WTC11 (cell line): ENCODE data around the gene FUT6. TPM values are rescaled to one million over a fixed set of nuclear protein-coding genes. Genes with fewer than 3 reads are reported as not detected.

Experiments
- ATAC-seq: fragments of 200-7000 bp; cut with Tn5 transposase; 2 replicates; pipeline ENCODE4 v1.10.0; 2021; ENCODE audit warnings: mild to moderate bottlenecking, moderate library complexity
- CTCF ChIA-PET: fragments of 300-600 bp; sonication (Branson Sonifier 250); formaldehyde crosslinking; loops from one replicate; lab custom pipeline; 2021; ENCODE audit warnings: antibody characterized with exemption; lab: Charles Lee
- POLR2A ChIA-PET: fragments of 350-600 bp; sonication (Branson Sonifier 250); formaldehyde crosslinking; loops from one replicate; lab custom pipeline; 2021; ENCODE audit warnings: antibody characterized with exemption; lab: Charles Lee
- DNase-seq: peaks from one replicate; pipeline ENCODE4 v3.0.0; 2021; ENCODE audit warnings: low spot score
- H3K27ac Mint-ChIP-seq: 2 replicates; pipeline ENCODE4 v1.8.0; 2021; ENCODE audit warnings: mixed read lengths
- H3K27me3 Mint-ChIP-seq: 2 replicates; pipeline ENCODE4 v1.8.0; 2021; ENCODE audit warnings: low read depth, mild to moderate bottlenecking, moderate library complexity, mixed read lengths
- H3K36me3 Mint-ChIP-seq: 2 replicates; pipeline ENCODE4 v1.8.0; 2021; ENCODE audit warnings: mixed read lengths
- H3K4me1 Mint-ChIP-seq: 2 replicates; pipeline ENCODE4 v1.8.0; 2022; ENCODE audit warnings: mixed read lengths
- H3K4me3 Mint-ChIP-seq: 2 replicates; pipeline ENCODE4 v1.8.0; 2021; ENCODE audit warnings: mild to moderate bottlenecking, moderate library complexity, mixed read lengths
- H3K9me3 Mint-ChIP-seq: 2 replicates; pipeline ENCODE4 v1.8.0; 2021; ENCODE audit warnings: mixed read lengths
- CBFB ChIP-seq: sonication (generic); formaldehyde crosslinking; IDR thresholded peaks from 2 replicates; pipeline ENCODE4 v1.8.1; 2022; ENCODE audit warnings: mild to moderate bottlenecking, low read depth, missing genetic modification reagents
- EMX1 ChIP-seq: fragments of 250-450 bp; sonication (Bioruptor Pico); IDR thresholded peaks from 2 replicates; pipeline ENCODE4 v1.8.0; 2021; ENCODE audit warnings: mild to moderate bottlenecking
- ESRRA ChIP-seq: sonication (generic); formaldehyde crosslinking; IDR thresholded peaks from 2 replicates; pipeline ENCODE4 v1.8.1; 2022; ENCODE audit warnings: mild to moderate bottlenecking, missing genetic modification reagents, borderline replicate concordance
- ETV6 ChIP-seq: sonication (generic); formaldehyde crosslinking; IDR thresholded peaks from 2 replicates; pipeline ENCODE4 v1.8.1; 2022; ENCODE audit warnings: mild to moderate bottlenecking, missing genetic modification reagents
- FOXK1 ChIP-seq: sonication (generic); formaldehyde crosslinking; IDR thresholded peaks from 2 replicates; pipeline ENCODE4 v1.8.0; 2022; ENCODE audit warnings: mild to moderate bottlenecking, moderate library complexity, missing genetic modification reagents
- FOXP1 ChIP-seq: sonication (generic); formaldehyde crosslinking; IDR thresholded peaks from 2 replicates; pipeline ENCODE4 v1.8.0; 2022; ENCODE audit warnings: missing genetic modification reagents, mild to moderate bottlenecking, moderate library complexity, borderline replicate concordance
- GABPB1 ChIP-seq: sonication (generic); formaldehyde crosslinking; IDR thresholded peaks from 2 replicates; pipeline ENCODE4 v1.8.1; 2023; ENCODE audit warnings: mild to moderate bottlenecking, missing genetic modification reagents
- GTF2I ChIP-seq: fragments of 250-450 bp; sonication (Bioruptor Pico); conservative IDR thresholded peaks from 2 replicates; pipeline ENCODE4 v1.4.0; 2021; ENCODE audit warnings: mild to moderate bottlenecking
- HMGA2 ChIP-seq: fragments of 250-450 bp; sonication (Bioruptor Pico); IDR thresholded peaks from 2 replicates; pipeline ENCODE4 v1.4.0; 2021; ENCODE audit warnings: mild to moderate bottlenecking, moderate library complexity
- JAZF1 ChIP-seq: fragments of 250-450 bp; sonication (Bioruptor Pico); IDR thresholded peaks from 2 replicates; pipeline ENCODE4 v1.9.0; 2021; ENCODE audit warnings: moderate library complexity, mild to moderate bottlenecking, inconsistent platforms
- NFATC4 ChIP-seq: fragments of 250-450 bp; sonication (Bioruptor Pico); IDR thresholded peaks from 2 replicates; pipeline ENCODE4 v1.9.0; 2021; ENCODE audit warnings: mild to moderate bottlenecking
- ZNF121 ChIP-seq: sonication (generic); formaldehyde crosslinking; IDR thresholded peaks from 2 replicates; pipeline ENCODE4 v1.8.0; 2023; ENCODE audit warnings: missing genetic modification reagents
- ZNF263 ChIP-seq: sonication (generic); formaldehyde crosslinking; IDR thresholded peaks from 2 replicates; pipeline ENCODE4 v1.8.1; 2022; ENCODE audit warnings: low read depth, mild to moderate bottlenecking, moderate library complexity, missing genetic modification reagents
- ZNF671 ChIP-seq: fragments of 250-450 bp; sonication (Bioruptor Pico); IDR thresholded peaks from 2 replicates; pipeline ENCODE4 v1.8.0; 2021; ENCODE audit warnings: mild to moderate bottlenecking
- total RNA-seq: library from RNA; stranded (reverse); gene quantifications from 3 replicates; pipeline ENCODE4 v1.2.3, GENCODE V29; 2021
- TF ChIP-seq, protein P1 (sequence below): sonication (generic); formaldehyde crosslinking; IDR thresholded peaks from 2 replicates; pipeline ENCODE4 v1.8.0; 2022; ENCODE audit warnings: missing genetic modification reagents
- TF ChIP-seq, protein P2 (sequence below): sonication (generic); formaldehyde crosslinking; IDR thresholded peaks from 2 replicates; pipeline ENCODE4 v1.8.1; 2023; ENCODE audit warnings: mild to moderate bottlenecking, missing genetic modification reagents, borderline replicate concordance
- TF ChIP-seq, protein P3 (sequence below): sonication (generic); formaldehyde crosslinking; IDR thresholded peaks from 2 replicates; pipeline ENCODE4 v1.8.0; 2022; ENCODE audit warnings: mild to moderate bottlenecking, missing genetic modification reagents
- TF ChIP-seq, protein P4 (sequence below): sonication (generic); formaldehyde crosslinking; IDR thresholded peaks from 2 replicates; pipeline ENCODE4 v1.8.0; 2023; ENCODE audit warnings: missing genetic modification reagents, mild to moderate bottlenecking, borderline replicate concordance
- TF ChIP-seq, protein P5 (sequence below): sonication (generic); formaldehyde crosslinking; conservative IDR thresholded peaks from 2 replicates; pipeline ENCODE4 v1.8.1; 2023; ENCODE audit warnings: mild to moderate bottlenecking, low read depth, missing genetic modification reagents, moderate library complexity

FUT6 gene
- total RNA-seq, 1 experiment from 2014 or later: not detected

DNA sequence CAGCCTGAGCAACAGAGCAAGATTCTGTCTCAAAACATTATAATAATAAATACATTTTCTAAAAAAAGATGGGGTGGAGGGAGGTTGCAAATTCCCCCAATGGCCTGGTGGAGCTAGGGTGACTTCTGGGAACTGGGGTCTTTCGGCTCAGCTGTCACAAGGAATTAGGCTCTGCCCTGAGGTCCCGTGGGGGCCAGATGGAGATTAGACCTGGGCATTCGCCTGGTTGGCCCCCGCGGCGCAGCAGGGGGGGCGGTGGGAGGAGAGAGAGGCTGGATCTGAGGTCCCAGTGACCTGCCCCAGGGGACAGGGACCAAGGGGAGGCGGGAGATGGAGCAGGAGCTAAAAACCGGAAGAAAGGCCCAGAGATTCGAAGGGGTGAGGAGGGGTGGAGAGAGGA is 14.8 kb downstream of the FUT6 start:
- POLR2A ChIA-PET: interaction anchor here (0.6 kb wide), 1 partner anchor 76 kb away, joined by 4 read pairs; no protein-coding TSS in a partner anchor

DNA sequence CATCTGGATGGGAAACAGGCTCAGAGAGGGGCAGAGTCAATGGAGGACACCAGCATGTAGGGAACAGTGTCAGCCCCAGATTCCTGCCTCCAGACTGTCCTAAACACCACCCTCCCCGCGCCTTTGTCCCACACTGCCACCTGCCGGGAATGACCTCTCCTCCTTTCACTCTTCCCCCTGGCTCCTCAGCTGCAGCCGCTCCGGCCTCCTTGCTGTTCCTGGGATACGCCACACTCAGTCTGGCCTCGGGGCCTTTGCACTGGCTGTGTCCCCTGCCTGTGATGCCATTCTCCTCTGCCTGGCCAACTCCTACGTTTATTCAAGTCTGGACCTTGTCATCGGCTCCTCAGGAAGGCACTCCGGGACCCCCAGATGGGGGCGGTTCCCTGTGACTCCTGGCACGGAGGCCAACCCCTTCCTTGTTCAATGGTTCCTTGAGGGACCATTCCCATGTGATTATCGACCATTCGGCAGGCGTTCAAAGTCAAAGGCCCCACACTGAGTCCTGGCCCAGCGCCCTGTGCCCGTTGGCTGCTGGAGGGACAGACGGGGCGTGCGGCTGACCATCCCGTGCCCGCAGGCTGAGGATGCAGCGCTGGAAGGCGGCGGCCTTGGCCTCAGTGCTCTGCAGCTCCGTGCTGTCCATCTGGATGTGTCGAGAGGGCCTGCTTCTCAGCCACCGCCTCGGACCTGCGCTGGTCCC is 15.8 kb downstream of the FUT6 start:
- no peaks in the 10 kb centered on the region for H3K9me3 Mint-ChIP-seq
- TF ChIP-seq CBFB (CRISPR knock-in tag) (no peak), ETV6 (CRISPR knock-in tag) (no peak), FOXP1 (0 out of 2 replicates have a peak, but pooled peaks have one; percentile 14), FOXK1 (CRISPR knock-in tag) (no peak), JAZF1 (no peak), EMX1 (CRISPR knock-in tag) (no peak), NFATC4 (CRISPR knock-in tag) (no peak), HMGA2 (CRISPR knock-in tag) (no peak), ZNF671 (CRISPR knock-in tag) (no peak), ZNF121 (CRISPR knock-in tag) (0 out of 2 replicates have a peak, but pooled peaks have one; percentile 32), ESRRA (CRISPR knock-in tag) (no peak), GTF2I (CRISPR knock-in tag) (peak; percentile 83; the same call in 1 of the 2 replicates)
- TF ChIP-seq, protein P1, sequence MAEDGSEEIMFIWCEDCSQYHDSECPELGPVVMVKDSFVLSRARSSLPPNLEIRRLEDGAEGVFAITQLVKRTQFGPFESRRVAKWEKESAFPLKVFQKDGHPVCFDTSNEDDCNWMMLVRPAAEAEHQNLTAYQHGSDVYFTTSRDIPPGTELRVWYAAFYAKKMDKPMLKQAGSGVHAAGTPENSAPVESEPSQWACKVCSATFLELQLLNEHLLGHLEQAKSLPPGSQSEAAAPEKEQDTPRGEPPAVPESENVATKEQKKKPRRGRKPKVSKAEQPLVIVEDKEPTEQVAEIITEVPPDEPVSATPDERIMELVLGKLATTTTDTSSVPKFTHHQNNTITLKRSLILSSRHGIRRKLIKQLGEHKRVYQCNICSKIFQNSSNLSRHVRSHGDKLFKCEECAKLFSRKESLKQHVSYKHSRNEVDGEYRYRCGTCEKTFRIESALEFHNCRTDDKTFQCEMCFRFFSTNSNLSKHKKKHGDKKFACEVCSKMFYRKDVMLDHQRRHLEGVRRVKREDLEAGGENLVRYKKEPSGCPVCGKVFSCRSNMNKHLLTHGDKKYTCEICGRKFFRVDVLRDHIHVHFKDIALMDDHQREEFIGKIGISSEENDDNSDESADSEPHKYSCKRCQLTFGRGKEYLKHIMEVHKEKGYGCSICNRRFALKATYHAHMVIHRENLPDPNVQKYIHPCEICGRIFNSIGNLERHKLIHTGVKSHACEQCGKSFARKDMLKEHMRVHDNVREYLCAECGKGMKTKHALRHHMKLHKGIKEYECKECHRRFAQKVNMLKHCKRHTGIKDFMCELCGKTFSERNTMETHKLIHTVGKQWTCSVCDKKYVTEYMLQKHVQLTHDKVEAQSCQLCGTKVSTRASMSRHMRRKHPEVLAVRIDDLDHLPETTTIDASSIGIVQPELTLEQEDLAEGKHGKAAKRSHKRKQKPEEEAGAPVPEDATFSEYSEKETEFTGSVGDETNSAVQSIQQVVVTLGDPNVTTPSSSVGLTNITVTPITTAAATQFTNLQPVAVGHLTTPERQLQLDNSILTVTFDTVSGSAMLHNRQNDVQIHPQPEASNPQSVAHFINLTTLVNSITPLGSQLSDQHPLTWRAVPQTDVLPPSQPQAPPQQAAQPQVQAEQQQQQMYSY: 0 out of 2 replicates have a peak, but pooled peaks have one; percentile 15
- TF ChIP-seq, protein P2, sequence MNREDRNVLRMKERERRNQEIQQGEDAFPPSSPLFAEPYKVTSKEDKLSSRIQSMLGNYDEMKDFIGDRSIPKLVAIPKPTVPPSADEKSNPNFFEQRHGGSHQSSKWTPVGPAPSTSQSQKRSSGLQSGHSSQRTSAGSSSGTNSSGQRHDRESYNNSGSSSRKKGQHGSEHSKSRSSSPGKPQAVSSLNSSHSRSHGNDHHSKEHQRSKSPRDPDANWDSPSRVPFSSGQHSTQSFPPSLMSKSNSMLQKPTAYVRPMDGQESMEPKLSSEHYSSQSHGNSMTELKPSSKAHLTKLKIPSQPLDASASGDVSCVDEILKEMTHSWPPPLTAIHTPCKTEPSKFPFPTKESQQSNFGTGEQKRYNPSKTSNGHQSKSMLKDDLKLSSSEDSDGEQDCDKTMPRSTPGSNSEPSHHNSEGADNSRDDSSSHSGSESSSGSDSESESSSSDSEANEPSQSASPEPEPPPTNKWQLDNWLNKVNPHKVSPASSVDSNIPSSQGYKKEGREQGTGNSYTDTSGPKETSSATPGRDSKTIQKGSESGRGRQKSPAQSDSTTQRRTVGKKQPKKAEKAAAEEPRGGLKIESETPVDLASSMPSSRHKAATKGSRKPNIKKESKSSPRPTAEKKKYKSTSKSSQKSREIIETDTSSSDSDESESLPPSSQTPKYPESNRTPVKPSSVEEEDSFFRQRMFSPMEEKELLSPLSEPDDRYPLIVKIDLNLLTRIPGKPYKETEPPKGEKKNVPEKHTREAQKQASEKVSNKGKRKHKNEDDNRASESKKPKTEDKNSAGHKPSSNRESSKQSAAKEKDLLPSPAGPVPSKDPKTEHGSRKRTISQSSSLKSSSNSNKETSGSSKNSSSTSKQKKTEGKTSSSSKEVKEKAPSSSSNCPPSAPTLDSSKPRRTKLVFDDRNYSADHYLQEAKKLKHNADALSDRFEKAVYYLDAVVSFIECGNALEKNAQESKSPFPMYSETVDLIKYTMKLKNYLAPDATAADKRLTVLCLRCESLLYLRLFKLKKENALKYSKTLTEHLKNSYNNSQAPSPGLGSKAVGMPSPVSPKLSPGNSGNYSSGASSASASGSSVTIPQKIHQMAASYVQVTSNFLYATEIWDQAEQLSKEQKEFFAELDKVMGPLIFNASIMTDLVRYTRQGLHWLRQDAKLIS: no peak
- TF ChIP-seq, protein P3, sequence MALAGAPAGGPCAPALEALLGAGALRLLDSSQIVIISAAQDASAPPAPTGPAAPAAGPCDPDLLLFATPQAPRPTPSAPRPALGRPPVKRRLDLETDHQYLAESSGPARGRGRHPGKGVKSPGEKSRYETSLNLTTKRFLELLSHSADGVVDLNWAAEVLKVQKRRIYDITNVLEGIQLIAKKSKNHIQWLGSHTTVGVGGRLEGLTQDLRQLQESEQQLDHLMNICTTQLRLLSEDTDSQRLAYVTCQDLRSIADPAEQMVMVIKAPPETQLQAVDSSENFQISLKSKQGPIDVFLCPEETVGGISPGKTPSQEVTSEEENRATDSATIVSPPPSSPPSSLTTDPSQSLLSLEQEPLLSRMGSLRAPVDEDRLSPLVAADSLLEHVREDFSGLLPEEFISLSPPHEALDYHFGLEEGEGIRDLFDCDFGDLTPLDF (CRISPR knock-in tag): no peak
- TF ChIP-seq, protein P4, sequence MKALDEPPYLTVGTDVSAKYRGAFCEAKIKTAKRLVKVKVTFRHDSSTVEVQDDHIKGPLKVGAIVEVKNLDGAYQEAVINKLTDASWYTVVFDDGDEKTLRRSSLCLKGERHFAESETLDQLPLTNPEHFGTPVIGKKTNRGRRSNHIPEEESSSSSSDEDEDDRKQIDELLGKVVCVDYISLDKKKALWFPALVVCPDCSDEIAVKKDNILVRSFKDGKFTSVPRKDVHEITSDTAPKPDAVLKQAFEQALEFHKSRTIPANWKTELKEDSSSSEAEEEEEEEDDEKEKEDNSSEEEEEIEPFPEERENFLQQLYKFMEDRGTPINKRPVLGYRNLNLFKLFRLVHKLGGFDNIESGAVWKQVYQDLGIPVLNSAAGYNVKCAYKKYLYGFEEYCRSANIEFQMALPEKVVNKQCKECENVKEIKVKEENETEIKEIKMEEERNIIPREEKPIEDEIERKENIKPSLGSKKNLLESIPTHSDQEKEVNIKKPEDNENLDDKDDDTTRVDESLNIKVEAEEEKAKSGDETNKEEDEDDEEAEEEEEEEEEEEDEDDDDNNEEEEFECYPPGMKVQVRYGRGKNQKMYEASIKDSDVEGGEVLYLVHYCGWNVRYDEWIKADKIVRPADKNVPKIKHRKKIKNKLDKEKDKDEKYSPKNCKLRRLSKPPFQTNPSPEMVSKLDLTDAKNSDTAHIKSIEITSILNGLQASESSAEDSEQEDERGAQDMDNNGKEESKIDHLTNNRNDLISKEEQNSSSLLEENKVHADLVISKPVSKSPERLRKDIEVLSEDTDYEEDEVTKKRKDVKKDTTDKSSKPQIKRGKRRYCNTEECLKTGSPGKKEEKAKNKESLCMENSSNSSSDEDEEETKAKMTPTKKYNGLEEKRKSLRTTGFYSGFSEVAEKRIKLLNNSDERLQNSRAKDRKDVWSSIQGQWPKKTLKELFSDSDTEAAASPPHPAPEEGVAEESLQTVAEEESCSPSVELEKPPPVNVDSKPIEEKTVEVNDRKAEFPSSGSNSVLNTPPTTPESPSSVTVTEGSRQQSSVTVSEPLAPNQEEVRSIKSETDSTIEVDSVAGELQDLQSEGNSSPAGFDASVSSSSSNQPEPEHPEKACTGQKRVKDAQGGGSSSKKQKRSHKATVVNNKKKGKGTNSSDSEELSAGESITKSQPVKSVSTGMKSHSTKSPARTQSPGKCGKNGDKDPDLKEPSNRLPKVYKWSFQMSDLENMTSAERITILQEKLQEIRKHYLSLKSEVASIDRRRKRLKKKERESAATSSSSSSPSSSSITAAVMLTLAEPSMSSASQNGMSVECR: no peak
- TF ChIP-seq, protein P5, sequence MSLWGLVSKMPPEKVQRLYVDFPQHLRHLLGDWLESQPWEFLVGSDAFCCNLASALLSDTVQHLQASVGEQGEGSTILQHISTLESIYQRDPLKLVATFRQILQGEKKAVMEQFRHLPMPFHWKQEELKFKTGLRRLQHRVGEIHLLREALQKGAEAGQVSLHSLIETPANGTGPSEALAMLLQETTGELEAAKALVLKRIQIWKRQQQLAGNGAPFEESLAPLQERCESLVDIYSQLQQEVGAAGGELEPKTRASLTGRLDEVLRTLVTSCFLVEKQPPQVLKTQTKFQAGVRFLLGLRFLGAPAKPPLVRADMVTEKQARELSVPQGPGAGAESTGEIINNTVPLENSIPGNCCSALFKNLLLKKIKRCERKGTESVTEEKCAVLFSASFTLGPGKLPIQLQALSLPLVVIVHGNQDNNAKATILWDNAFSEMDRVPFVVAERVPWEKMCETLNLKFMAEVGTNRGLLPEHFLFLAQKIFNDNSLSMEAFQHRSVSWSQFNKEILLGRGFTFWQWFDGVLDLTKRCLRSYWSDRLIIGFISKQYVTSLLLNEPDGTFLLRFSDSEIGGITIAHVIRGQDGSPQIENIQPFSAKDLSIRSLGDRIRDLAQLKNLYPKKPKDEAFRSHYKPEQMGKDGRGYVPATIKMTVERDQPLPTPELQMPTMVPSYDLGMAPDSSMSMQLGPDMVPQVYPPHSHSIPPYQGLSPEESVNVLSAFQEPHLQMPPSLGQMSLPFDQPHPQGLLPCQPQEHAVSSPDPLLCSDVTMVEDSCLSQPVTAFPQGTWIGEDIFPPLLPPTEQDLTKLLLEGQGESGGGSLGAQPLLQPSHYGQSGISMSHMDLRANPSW (CRISPR knock-in tag): no peak
- POLR2A ChIA-PET: interaction anchor here (0.6 kb wide), 1 partner anchor 20 kb away, joined by 3 read pairs; no protein-coding TSS in a partner anchor
- CTCF ChIA-PET: interaction anchor here (1.0 to 6.1 kb wide), 5 partner anchors 17 to 582 kb away, joined by 3 to 70 read pairs (median 4); partner anchors contain the start of gene NRTN
- DNase-seq (peak; percentile 65), ATAC-seq (peak; percentile 41)
- H3K27ac Mint-ChIP-seq: no peak overlapping the region
- no peaks in the 10 kb centered on the region for H3K36me3 Mint-ChIP-seq
- H3K4me3 Mint-ChIP-seq: no peak overlapping the region
- H3K27me3 Mint-ChIP-seq: no peaks in the 10 kb centered on the region; the same call in none of the 2 replicates
- H3K4me1 Mint-ChIP-seq: peaks cover 6% of the 10 kb centered on the region

More for the DNA sequence above, 14.8 kb downstream of the FUT6 start:
- DNase-seq: no peak
- no peaks in the 10 kb centered on the region for H3K36me3 Mint-ChIP-seq
- no peaks in the 10 kb centered on the region; the same call in none of the 2 replicates for H3K27me3 Mint-ChIP-seq
- peaks cover 6% of the 10 kb centered on the region for H3K4me1 Mint-ChIP-seq
- TF ChIP-seq GABPB1 (CRISPR knock-in tag) (no peak), ZNF263 (CRISPR knock-in tag) (no peak)
- ATAC-seq: no peak
- no peaks in the 10 kb centered on the region for H3K9me3 Mint-ChIP-seq
- no peak overlapping the region for H3K27ac Mint-ChIP-seq
- CTCF ChIA-PET: interaction anchor here (0.9 to 6.1 kb wide), 3 partner anchors 21 to 144 kb away, joined by 3 to 70 read pairs (median 4); partner anchors contain the start of gene NRTN
- no peak overlapping the region for H3K4me3 Mint-ChIP-seq
